ENCODE measurements around the gene FBXL12. TPM values are rescaled to one million over a fixed set of nuclear protein-coding genes. Genes with fewer than 3 reads are reported as not detected.
"Not testable (repeated sequence)": the region's sequence is repeated elsewhere in the genome, so short reads cannot be mapped to it uniquely, and the experiment has no call there.

FBXL12 gene
- total and polyA plus RNA-seq, 8 donors = 11.1 to 185 (median 17.9) TPM

GRCh38 chr19:9786342-9786741, 32.5 kb downstream of the FBXL12 start:
- TF ChIP-seq CTCF (IDR thresholded peaks at IDR 0.05) (no peak), POLR2AphosphoS5 (IDR thresholded peaks at IDR 0.05) (no peak), POLR2A (IDR thresholded peaks at IDR 0.05) (no peak), EP300 (IDR thresholded peaks at IDR 0.05) (no peak)
- H3K27ac ChIP-seq = peak overlapping the region; percentile 96 to 99 (median 98)
- peak overlapping the region; percentile 60 to 79 (median 64) for H3K4me3 ChIP-seq
- H3K36me3 ChIP-seq = no peaks in the 10 kb centered on the region
- WGBS, 5 donors = 42 to 59% (median 54%) methylated on average over 9 of the region's 9 CpGs
- H3K27me3 ChIP-seq = no peaks in the 10 kb centered on the region
- intact Hi-C loops (cut with DNase I; ENCODE audit: low total_unique reads) = no loop called here
- H3K9me3 ChIP-seq = no peaks in the 10 kb centered on the region
- no peak for DNase-seq
- H3K4me1 ChIP-seq = peaks cover 6 to 45% (median 31%) of the 10 kb centered on the region in 4 donors

GRCh38 chr19:9785367-9786331, 33.2 kb downstream of the FBXL12 start:
- intact Hi-C loops (cut with DNase I; ENCODE audit: low total_unique reads) = no loop called here
- Histone ChIP-seq H3K36me3 (no peaks in the 10 kb centered on the region), H3K9me3 (no peaks in the 10 kb centered on the region), H3K27me3 (no peaks in the 10 kb centered on the region), H3K27ac (peak overlapping the region; percentile 96 to 99 (median 98)), H3K4me1 (peaks cover 5 to 38% (median 24%) of the 10 kb centered on the region in 4 donors), H3K4me3 (peak overlapping the region; percentile 60 to 79 (median 64))
- DNase-seq = peak; percentile 99
- TF ChIP-seq EP300 (IDR thresholded peaks at IDR 0.05) (no peak), POLR2A (IDR thresholded peaks at IDR 0.05) (peak in 2 of 4 donors; percentile 82 to 87), CTCF (IDR thresholded peaks at IDR 0.05) (no peak), POLR2AphosphoS5 (IDR thresholded peaks at IDR 0.05) (peak; percentile 7 to 88 (median 80))
- 1 to 4% (median 1%) methylated on average over 54 to 74 of the region's 74 CpGs for WGBS, 5 donors

- WGBS, 5 donors = 62 to 79% (median 67%) methylated on average over 6 of the region's 6 CpGs
- H3K9me3 ChIP-seq; DNase-seq; H3K36me3 ChIP-seq; H3K27me3 ChIP-seq; intact Hi-C loops (cut with DNase I; ENCODE audit: low total_unique reads); H3K4me3 ChIP-seq: not testable (repeated sequence)
- peak overlapping the region; percentile 18 to 99 (median 97) for H3K27ac ChIP-seq
- peaks cover 0 to 24% (median 16%) of the 10 kb centered on the region in 4 donors for H3K4me1 ChIP-seq
Observed at GRCh38 chr19:9784163-9784496, 34.7 kb downstream of the FBXL12 start.

- Histone ChIP-seq H3K4me1 (peaks cover 0 to 24% (median 16%) of the 10 kb centered on the region in 4 donors), H3K36me3 (no peaks in the 10 kb centered on the region), H3K27me3 (no peaks in the 10 kb centered on the region), H3K4me3 (no peak overlapping the region), H3K9me3 (peaks cover 0 to 8% (median 0%) of the 10 kb centered on the region in 4 donors), H3K27ac (no peak overlapping the region)
- intact Hi-C loops (cut with DNase I; ENCODE audit: low total_unique reads) = no loop called here
- 85 to 100% (median 92%) methylated on average over 2 of the region's 2 CpGs for WGBS, 5 donors
- TF ChIP-seq CTCF (IDR thresholded peaks at IDR 0.05) (no peak), POLR2A (IDR thresholded peaks at IDR 0.05) (no peak), EP300 (IDR thresholded peaks at IDR 0.05) (no peak), POLR2AphosphoS5 (IDR thresholded peaks at IDR 0.05) (no peak)
- DNase-seq = no peak
Observed at GRCh38 chr19:9782338-9782737, 36.5 kb downstream of the FBXL12 start.
